HG03097 (cell line): ENCODE measurements around the gene STARD9.
"Not testable (repeated sequence)": the region's sequence is repeated elsewhere in the genome, so short reads cannot be mapped to it uniquely, and the experiment has no call there.

Experiments
- ATAC-seq: cut with Tn5 transposase; IDR thresholded peaks from one replicate; pipeline ENCODE4 v1.9.1; 2021; ENCODE audit not compliant: unreplicated experiment, low FRiP score

Gene STARD9

GRCh38 chr15:42575188-42576039, at the start of gene STARD9:
Gene STARD9 (plus strand): TSS chr15:42575606. CDS start chr15:42575716, 110 bp downstream.
- peak; percentile 92 for ATAC-seq

GRCh38 chr15:42528970-42529369, 46.4 kb upstream of the STARD9 start:
- ATAC-seq, result no peak

GRCh38 chr15:42533246-42533645, 42.2 kb upstream of the STARD9 start:
- ATAC-seq, result no peak

- ATAC-seq, result no peak
Measured at GRCh38 chr15:42544853-42545629, 30.4 kb upstream of the STARD9 start.

GRCh38 chr15:42547918-42548248, 27.5 kb upstream of the STARD9 start:
- ATAC-seq, result no peak

DNA sequence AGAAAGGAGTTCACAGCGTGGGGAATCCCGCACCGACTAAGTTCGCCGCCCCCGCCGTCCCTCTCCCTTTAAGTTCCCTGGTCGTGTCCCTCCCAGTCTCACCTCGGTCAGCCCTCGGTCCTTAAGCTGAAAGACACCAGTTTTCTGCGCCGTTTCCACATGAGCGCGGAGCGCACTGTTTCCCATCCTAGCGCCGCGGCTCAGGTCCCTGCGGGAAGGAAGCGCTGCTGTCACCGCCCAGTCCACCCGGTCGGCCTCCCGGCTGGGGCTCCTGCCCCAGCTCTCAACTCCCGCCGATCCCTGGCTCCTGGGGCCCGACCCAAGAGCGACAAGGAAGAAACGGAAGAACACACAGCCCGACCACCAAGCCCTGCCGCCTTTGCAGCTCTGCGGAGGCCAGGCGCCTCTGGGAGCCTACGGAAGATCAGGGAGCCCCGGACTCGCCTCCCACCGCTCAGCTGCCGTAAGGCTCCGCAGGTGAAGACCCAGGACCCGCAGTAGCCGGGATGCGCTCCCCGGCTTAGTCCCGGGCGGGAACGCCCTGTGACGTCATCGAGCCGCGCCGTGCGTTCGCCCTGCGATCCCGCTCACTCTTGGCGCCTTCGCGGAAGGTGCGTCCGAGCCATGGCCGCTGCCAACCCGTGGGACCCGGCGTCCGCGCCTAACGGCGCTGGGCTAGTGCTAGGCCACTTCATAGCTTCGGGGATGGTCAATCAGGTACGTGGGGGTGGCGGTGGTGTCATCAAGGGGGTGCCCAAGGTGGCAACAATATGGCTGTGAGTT, 27.0 kb upstream of the STARD9 start, which contains the start of the genes HAUS2 and LRRC57:
TSS of gene HAUS2 (plus strand) at position 590 of the 783 bp plus-strand sequence. CDS start at position 625, 35 bp downstream.
TSS of gene LRRC57 (minus strand) at position 545 of the 783 bp plus-strand sequence. CDS start at position 186, 359 bp downstream.
- peak; percentile 76 for ATAC-seq

DNA sequence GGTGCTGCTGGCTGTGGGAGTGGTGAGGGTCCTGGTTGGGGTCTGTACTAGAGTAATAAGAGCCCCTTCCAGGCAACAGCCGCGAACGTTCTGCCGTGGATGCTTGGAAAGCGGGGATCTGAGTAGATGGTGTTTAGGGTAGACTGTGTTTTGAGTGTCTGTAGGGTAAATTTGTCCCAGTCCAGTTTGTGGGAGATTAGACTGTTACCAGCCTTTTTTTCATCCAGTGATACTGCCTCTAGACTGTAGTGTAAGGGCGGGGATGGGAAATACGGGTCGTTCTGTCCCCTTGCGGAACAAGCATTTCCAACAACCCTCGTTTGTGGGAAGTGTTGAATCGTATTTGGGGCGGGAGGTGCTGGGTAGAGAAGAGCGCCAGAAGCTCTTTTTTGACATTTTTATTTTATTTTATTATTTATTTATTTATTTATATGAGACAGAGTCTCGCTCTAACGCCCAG, 26.3 kb upstream of the STARD9 start:
- no peak for ATAC-seq

DNA sequence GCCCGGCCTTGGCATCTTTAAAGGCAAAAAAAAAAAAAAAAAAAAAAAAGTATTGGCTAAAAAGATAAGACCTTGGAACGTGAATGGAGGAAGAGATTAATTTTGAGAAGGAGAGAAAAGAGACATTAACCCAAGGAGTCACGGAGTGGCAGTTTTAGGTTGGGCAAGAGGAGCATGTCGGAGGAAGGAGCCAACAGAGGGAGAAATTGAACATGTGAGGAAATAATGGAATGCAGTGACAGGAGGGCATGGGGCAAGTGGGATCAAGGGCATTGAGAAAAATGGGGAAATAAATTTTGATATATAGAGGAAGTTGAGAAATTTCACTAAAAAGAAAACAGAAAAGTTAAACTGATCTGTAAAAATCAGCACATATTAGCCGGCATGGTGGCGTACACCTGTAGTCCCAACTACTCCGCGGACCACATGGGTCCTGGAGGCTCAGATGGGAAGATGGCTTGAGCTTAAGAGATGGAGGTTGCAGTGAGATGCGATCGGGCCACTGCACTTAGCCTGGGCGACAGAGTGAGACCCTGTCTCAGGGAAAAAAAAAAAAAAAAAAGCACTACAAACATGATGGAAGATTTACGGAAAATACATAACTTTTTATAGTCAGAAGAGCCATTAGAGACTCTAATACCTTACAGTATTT, 25.5 kb upstream of the STARD9 start:
- ATAC-seq, result no peak

DNA sequence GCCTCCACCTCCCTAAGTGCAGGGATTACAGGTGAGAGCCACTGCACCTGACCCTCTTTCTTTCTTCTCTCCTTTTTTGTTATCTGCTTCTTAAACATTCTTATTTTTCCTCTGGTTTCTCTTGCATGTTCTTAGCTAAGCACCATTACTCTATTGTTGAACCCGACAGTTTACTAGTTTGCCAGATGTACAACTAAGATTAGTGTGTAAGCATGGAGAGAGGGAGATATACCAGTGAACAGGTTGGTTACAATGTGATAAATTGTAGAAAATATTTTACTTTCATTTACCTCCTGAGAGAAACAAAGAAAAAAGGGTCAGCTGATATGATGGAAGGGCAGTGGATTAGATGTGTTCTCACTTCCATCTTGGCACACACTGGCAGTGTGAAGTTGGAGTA, 21.9 kb upstream of the STARD9 start:
- no peak for ATAC-seq

GRCh38 chr15:42556550-42557207, 18.7 kb upstream of the STARD9 start:
- not testable (repeated sequence) for ATAC-seq

DNA sequence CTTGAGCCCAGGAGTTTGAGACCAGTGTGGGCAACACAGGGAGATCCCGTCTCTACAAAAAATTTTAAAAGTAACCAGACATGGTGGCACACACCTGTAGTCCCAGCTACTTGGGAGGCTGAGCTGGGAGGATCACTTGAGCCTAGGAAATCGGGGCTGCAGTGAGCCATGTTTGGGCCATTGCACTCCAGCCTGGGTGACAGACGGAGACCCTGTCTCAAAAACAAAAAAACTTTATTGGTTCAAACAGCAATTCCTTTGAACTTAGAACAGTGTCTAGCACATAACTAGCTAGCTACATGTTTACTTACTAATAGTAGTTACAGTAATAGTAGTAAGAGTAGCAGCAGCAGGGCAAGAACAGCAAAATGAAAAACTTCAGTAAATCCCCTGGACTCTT, 16.7 kb upstream of the STARD9 start:
- ATAC-seq, result no peak

DNA sequence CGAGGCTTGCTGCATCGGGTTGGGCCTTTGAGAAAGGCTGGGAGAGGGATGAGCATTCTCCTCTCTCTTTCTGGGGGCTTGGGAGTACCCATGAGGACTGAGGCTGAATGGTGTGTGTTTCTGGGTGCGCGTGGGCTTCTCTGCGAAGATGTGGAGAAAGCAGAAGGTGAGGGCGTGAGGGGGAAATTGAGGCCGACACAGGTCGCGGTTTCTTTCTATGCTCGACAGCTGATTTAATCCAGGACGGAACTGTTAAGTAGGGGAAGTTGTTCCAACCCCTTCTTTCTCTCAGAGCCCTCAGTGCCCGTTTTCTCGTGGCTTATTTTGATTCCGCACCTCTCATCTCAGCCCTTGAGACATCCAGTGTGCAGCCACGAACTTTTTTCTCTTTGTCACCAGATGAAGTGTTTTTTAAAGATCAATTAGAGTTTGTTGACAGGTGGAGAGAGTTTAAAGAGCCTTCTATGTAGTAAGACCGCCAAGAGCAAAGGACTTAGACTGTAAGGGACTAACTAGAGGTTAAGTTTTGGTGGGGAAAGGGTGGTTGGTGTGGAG, 711 bp downstream of the STARD9 start:
- peak; percentile 1 for ATAC-seq

DNA sequence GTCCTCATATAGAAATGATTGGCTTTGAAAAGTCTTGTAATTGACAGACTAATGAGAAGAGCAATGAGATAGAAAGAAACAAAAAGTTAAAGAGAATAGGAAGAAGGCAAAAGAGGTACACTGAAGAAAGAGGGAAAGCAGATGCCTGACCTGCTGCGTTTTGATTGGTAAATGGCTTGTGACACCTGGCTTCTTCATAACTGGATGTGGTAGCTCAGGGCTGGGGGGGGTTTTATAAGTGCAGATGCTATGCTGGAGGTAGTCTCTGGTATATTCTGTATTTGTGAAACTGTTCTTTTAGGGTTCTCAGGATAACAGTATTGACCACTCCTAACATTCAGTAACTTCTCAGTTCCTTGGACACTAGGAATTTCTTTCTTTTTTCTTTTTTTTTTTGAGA, 1.4 kb downstream of the STARD9 start:
- ATAC-seq, result no peak

GRCh38 chr15:42577514-42578031, 2.2 kb downstream of the STARD9 start:
- ATAC-seq, result no peak

GRCh38 chr15:42578984-42579537, 3.7 kb downstream of the STARD9 start:
- ATAC-seq, result no peak

GRCh38 chr15:42581272-42581730, 5.9 kb downstream of the STARD9 start:
- peak; percentile 60 for ATAC-seq

DNA sequence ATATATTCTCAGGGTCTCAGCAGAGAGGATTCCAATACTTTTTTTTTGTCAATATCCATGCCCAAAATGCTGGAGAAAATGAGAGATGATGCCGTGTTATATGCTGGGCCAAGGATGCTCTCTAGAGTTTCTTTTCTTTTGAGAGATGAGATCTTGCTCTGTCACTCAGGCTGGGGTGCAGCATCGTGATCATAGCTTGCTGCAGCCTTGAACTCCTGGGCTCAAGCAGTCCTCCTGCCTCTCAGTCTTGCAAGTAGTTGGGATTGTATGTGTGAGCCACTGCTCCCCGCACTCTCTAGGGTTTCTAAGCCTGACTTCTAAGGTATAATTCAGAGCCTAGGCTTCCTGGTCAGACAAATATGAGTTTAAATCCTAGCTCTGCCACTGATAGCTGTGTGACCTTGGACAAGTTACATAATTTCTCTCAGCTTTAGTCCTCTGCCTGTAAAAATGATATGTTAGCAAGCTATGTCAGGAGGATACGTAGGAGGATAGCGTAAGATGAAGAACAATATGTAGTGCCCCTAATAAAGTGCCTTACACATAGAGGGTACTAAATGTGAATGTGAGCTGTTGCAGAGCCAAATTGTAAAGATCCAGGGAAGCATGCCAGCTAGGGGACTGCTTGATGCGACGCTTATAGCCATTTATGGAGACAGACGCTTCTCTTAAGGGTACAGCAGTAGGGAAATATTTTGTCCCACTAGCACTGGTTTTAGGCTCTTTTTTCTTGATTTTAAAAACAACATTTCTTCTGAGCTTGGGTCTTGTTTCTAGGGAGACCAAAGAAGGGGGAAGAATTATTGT, 7.4 kb downstream of the STARD9 start:
- no peak for ATAC-seq
